Panc1 (cell line): ENCODE data around the gene VTI1A. TPM values are rescaled to one million over a fixed set of nuclear protein-coding genes. Genes with fewer than 3 reads are reported as not detected.

ENCODE experiments used
- ATAC-seq: fragments of 200-7000 bp; cut with Tn5 transposase; 2 replicates; pipeline ENCODE4 v1.9.1; 2020; ENCODE audit warnings: mild to moderate bottlenecking, moderate library complexity
- BruUV-seq: library from RNA; stranded (reverse); fragments of 400-500 nt; replicated peaks from 2 replicates; lab custom pipeline; 2021; lab: Mats Ljungman, UMichigan
- CTCF ChIA-PET: fragments of 300-600 bp; sonication (Branson Sonifier 250); formaldehyde crosslinking; loops from one replicate; lab custom pipeline; 2022; ENCODE audit warnings: antibody characterized with exemption; lab: Charles Lee
- POLR2A ChIA-PET: fragments of 300-600 bp; sonication (Branson Sonifier 250); formaldehyde crosslinking; loops from one replicate; lab custom pipeline; 2022; ENCODE audit warnings: antibody characterized with exemption; lab: Charles Lee
- DNase-seq: peaks from one replicate; pipeline ENCODE4 v3.0.0-alpha.2; 2010; ENCODE audit warnings: low read depth, low spot score
- H3K27ac ChIP-seq: 2 replicates; pipeline ENCODE4 v1.5.1; 2011; ENCODE audit warnings: mild to moderate bottlenecking, low read length, inconsistent platforms
- H3K27me3 ChIP-seq: fragments of 200-500 bp; sonication (Bioruptor generic); 2 replicates; pipeline ENCODE4 v1.6.0; 2014; ENCODE audit warnings: low read length, inconsistent platforms; ENCODE audit not compliant: control insufficient read depth, insufficient read depth
- H3K36me3 ChIP-seq: fragments of 200-500 bp; sonication (Bioruptor generic); 2 replicates; pipeline ENCODE4 v1.5.1; 2014; ENCODE audit warnings: inconsistent platforms, mild to moderate bottlenecking, low read length, moderate library complexity; ENCODE audit not compliant: control insufficient read depth, insufficient read depth
- H3K4me1 ChIP-seq: 2 replicates; pipeline ENCODE4 v1.5.1; 2011; ENCODE audit warnings: inconsistent platforms, mild to moderate bottlenecking, low read length, moderate library complexity; ENCODE audit not compliant: control insufficient read depth, insufficient read depth
- H3K4me3 ChIP-seq, 2 experiments: 2 replicates each; pipeline ENCODE4 v1.5.1; 2011 to 2012; ENCODE audit warnings: low read depth in 2 of 2, low read length in 2 of 2, mild to moderate bottlenecking in 2 of 2, inconsistent platforms in 1 of 2, moderate library complexity in 1 of 2
- H3K9me3 ChIP-seq: fragments of 200-500 bp; sonication (Bioruptor generic); 2 replicates; pipeline ENCODE4 v1.5.1; 2014; ENCODE audit warnings: low read depth, mild to moderate bottlenecking, inconsistent platforms, low read length, moderate library complexity; ENCODE audit not compliant: control insufficient read depth, insufficient read depth
- CTCF ChIP-seq: fragments of 450-650 bp; IDR thresholded peaks from 2 replicates; pipeline ENCODE4 v1.5.1; 2017; ENCODE audit warnings: mild to moderate bottlenecking
- POLR2AphosphoS5 ChIP-seq: IDR thresholded peaks from 2 replicates; pipeline ENCODE4 v1.6.1; 2012; ENCODE audit warnings: mild to moderate bottlenecking, low read depth, low read length, moderate library complexity
- SIN3A ChIP-seq: IDR thresholded peaks from 2 replicates; pipeline ENCODE4 v1.6.1; 2012; ENCODE audit warnings: low read depth, mild to moderate bottlenecking, low read length, moderate library complexity, borderline replicate concordance; ENCODE audit not compliant: insufficient read depth
- TCF7L2 ChIP-seq: IDR thresholded peaks from 2 replicates; pipeline ENCODE4 v1.6.1; 2011; ENCODE audit warnings: mild to moderate bottlenecking, low read depth, low read length, inconsistent platforms
- in situ Hi-C: cut with HindIII; loops from 2 replicates; pipeline ENCODE4 v1.10.0; 2016; ENCODE audit warnings: low sequenced_read_pairs, low pct_unique_long_range_greater_than_20kb
- intact Hi-C: fragments of 100-400 bp; cut with micrococcal nuclease; formaldehyde crosslinking; loops from one replicate; pipeline ENCODE4 v1.10.0; 2022; ENCODE audit not compliant: unreplicated experiment
- total RNA-seq: library from RNA; stranded (reverse); gene quantifications from one replicate; pipeline ENCODE4 v1.2.1, GENCODE V29; 2021; ENCODE audit not compliant: unreplicated experiment
- TF ChIP-seq, protein P1 (sequence below), 2 experiments: IDR thresholded peaks; 2 replicates each; pipeline ENCODE4 v1.6.1; 2011 to 2012; ENCODE audit warnings: low read depth in 2 of 2, control low read depth in 1 of 2, low read length in 1 of 2, mild to moderate bottlenecking in 1 of 2, moderate library complexity in 1 of 2; ENCODE audit not compliant: insufficient read depth in 1 of 2

Gene VTI1A
- total RNA-seq, 1 experiment from 2014 or later, result 36.3 TPM

- intact Hi-C loops, result no loop called here
- no TSS peak for BruUV-seq
- Histone ChIP-seq H3K4me3 (no peak overlapping the region), H3K27ac (no peak overlapping the region), H3K27me3 (no peaks in the 10 kb centered on the region), H3K36me3 (no peaks in the 10 kb centered on the region), H3K4me1 (no peaks in the 10 kb centered on the region), H3K9me3 (no peaks in the 10 kb centered on the region)
- TF ChIP-seq POLR2AphosphoS5, result no peak
- no peak for TF ChIP-seq SIN3A
- in situ Hi-C loops, result no loop called here
- ChIA-PET POLR2A (no interaction called here), CTCF (no interaction called here)
- DNase-seq (peak; percentile 38), ATAC-seq (no peak)
Observed at GRCh38 chr10:112585126-112585525, 138.1 kb downstream of the VTI1A start.

DNA sequence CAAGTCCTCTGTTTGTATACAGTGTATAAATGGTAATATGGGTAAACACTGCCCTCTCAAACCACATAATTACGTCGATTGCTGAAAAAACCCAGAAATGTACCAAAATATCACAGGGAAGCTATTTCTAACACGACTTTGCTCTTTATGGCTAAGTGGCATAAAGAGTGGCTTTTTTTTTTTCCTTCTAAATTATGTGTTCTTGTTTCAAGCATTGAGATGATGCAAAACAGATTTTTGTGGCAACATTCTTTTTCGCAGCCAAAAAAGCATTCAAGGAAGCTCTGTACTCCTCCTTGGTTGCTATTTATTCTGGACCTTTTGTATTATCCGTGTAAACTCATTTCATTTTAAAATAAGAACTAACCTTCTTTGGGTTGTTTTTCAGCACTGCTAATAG is 138.9 kb downstream of the VTI1A start:
- Histone ChIP-seq H3K27me3 (no peaks in the 10 kb centered on the region), H3K4me3 (no peak overlapping the region), H3K27ac (no peak overlapping the region), H3K36me3 (no peaks in the 10 kb centered on the region), H3K4me1 (no peaks in the 10 kb centered on the region), H3K9me3 (no peaks in the 10 kb centered on the region)
- BruUV-seq, result no TSS peak
- in situ Hi-C loops, result no loop called here
- no peak for TF ChIP-seq SIN3A
- TF ChIP-seq TCF7L2, result no peak
- TF ChIP-seq POLR2AphosphoS5, result no peak
- TF ChIP-seq, protein P1, sequence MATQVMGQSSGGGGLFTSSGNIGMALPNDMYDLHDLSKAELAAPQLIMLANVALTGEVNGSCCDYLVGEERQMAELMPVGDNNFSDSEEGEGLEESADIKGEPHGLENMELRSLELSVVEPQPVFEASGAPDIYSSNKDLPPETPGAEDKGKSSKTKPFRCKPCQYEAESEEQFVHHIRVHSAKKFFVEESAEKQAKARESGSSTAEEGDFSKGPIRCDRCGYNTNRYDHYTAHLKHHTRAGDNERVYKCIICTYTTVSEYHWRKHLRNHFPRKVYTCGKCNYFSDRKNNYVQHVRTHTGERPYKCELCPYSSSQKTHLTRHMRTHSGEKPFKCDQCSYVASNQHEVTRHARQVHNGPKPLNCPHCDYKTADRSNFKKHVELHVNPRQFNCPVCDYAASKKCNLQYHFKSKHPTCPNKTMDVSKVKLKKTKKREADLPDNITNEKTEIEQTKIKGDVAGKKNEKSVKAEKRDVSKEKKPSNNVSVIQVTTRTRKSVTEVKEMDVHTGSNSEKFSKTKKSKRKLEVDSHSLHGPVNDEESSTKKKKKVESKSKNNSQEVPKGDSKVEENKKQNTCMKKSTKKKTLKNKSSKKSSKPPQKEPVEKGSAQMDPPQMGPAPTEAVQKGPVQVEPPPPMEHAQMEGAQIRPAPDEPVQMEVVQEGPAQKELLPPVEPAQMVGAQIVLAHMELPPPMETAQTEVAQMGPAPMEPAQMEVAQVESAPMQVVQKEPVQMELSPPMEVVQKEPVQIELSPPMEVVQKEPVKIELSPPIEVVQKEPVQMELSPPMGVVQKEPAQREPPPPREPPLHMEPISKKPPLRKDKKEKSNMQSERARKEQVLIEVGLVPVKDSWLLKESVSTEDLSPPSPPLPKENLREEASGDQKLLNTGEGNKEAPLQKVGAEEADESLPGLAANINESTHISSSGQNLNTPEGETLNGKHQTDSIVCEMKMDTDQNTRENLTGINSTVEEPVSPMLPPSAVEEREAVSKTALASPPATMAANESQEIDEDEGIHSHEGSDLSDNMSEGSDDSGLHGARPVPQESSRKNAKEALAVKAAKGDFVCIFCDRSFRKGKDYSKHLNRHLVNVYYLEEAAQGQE (IDR thresholded peaks at IDR 0.05; ENCODE audit: insufficient read depth in 1 of 2, low read depth in 2 of 2, low read length in 1 of 2), result no peak
- TF ChIP-seq CTCF, result no peak
- ChIA-PET POLR2A (interaction anchor here (0.6 kb wide), 1 partner anchor 486 kb away, joined by 4 read pairs; no protein-coding TSS in a partner anchor), CTCF (no interaction called here)
- ATAC-seq, result no peak
- intact Hi-C loops, result no loop called here
- DNase-seq, result no peak

- POLR2A ChIA-PET, result no interaction called here
- DNase-seq (no peak), ATAC-seq (no peak)
- Histone ChIP-seq H3K27ac (no peak overlapping the region), H3K4me1 (no peaks in the 10 kb centered on the region), H3K4me3 (no peak overlapping the region), H3K9me3 (no peaks in the 10 kb centered on the region), H3K36me3 (no peaks in the 10 kb centered on the region), H3K27me3 (no peaks in the 10 kb centered on the region)
- CTCF ChIA-PET, result interaction anchor here (0.7 kb wide), 1 partner anchor 152 kb away, joined by 9 read pairs; no protein-coding TSS in a partner anchor
- TF ChIP-seq, protein P1 (IDR thresholded peaks at IDR 0.05; ENCODE audit: insufficient read depth in 1 of 2, low read depth in 2 of 2, low read length in 1 of 2), result no peak
- TF ChIP-seq TCF7L2 (no peak), CTCF (no peak), POLR2AphosphoS5 (no peak), SIN3A (no peak)
- intact Hi-C loops (no loop called here), in situ Hi-C loops (no loop called here)
- no TSS peak for BruUV-seq
Observed at GRCh38 chr10:112587729-112588128, 140.7 kb downstream of the VTI1A start.
